ENCODE results near the gene MED13L.
"Not testable (repeated sequence)": the region's sequence is repeated elsewhere in the genome, so short reads cannot be mapped to it uniquely, and the experiment has no call there.

Gene MED13L

DNA sequence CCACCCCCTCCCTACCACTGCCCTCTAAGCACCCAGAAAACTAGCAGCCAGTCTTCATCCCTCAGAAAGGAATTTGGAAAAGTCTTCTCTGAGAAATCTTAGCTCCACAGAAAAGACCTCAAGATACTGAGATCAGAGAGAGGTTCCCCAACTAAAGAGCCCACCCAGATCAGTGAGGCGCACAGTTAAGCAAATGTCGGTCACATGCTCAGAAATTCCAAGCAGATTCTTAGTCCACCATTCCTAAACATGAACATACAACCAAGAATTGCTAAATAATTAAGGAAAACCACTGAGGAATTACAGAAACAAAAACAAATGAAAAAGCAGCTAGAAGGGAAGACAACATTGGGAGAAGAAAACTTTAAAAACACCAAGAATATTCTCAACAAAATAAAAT lies 32.3 kb downstream of the MED13L start:
- no peak for DNase-seq

DNA sequence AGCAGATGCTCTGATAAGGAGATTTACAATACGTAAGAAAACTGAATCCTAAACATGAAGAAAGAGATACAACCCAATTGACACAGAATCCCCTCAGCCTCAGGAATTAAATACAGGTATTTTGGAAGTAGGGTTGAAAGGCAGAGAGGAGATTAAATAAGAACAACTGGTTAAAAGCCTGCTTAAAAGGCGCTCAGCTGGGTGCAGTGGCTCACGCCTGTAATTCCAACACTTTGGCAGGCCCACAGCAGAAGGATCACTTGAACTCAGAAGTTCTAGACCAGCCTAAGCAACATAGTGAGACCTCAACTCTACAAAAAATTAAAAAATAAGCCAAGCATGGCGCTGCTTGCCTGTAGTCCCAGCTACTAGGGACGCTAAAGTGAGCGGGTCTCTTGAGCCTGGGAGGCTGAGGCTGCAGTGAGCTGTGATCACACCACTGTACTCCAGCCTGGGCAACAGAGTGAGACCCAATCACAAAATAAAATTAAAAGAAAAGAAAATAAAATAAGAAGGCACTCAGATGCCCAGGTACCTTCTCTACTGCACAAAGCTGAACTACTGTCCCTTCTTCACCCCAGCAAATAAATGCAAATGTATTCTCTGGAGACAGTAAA lies 32.9 kb downstream of the MED13L start:
- no peak for DNase-seq

GRCh38 chr12:116244001-116244400 lies 33.5 kb downstream of the MED13L start:
- DNase-seq = no peak

GRCh38 chr12:116242740-116243139 lies 34.8 kb downstream of the MED13L start:
- no peak for DNase-seq

DNA sequence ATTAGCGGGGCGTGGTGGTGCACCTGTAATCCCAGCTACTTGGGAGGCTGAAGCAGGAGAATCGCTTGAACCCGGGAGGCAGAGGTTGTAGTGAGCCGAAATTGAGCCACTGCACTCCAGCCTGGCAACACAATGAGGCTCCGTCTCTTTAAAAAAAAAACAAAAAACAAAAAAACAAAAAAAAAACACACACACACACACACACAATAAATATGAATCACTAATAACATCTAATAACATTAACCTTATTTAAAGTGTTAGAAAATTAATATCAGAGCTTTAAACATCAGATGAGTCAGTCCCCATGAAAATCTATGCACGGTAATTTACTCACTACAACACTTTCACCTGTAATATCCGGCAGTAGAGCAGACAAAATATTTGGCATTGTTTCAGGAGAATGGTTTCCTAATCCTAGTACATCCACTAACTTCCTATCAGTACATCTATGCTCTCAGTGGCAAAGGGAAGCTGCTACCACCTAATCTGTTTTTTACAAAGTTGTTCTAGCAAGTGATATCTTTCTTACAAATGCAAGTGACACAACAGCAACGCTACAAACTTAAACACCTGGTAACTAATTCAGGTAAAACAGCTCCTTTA lies 36.2 kb downstream of the MED13L start:
- no peak for DNase-seq

DNA sequence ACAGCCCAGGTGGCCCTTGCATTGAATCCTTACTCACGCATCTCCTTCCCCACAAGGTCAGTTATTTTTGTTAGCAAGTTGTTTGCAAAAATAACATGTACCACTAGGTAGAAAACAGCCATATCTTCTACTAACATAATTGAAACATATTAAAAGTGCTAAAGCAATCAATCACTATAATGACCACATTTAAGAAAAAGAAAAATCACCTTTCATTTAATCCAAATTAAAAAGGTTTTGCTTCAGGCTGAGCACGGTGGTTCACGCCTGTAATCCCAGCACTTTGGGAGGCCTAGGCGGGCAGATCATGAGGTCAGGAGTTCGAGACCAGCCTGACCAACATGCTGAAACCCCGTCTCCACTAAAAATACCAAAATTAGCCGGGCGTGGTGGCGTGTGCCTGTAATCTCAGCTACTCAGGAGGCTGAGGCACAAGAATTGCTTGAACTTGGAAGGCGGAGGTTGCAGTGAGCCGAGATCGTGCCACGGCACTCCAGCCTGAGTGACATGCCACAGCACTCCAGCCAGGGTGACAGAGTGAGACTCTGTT lies 38.8 kb downstream of the MED13L start:
- DNase-seq = not testable (repeated sequence)

GRCh38 chr12:116238149-116238548 lies 39.3 kb downstream of the MED13L start:
- no peak for DNase-seq

GRCh38 chr12:116236976-116237375 lies 40.5 kb downstream of the MED13L start:
- DNase-seq = no peak

DNA sequence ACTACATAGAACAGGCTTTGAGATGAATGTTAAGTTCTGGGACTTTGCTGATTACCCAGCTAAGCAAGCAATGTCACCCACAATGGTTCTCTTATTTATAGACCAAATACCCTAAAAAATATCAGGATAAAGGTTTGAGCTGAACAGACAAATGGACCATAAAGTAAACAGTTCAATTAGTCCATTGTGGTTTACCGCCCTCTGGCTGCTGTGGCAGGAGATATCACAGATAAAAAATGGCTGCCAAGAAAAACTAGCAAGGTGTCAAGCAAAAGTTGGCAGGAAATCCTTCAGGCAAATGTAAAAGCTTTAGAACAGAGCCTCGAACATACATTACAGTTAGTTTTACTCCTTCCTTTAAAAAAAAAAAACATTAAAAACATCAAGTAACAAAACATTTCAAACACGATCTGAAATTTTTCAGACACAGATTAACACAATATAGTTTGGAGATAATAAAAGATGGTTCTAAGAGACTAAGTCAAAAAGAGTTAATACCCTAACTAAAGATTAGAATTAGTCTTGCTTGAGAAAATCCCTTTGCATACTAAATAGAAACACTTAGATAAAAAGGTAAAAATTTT lies 41.3 kb downstream of the MED13L start:
- peak; percentile 41 for DNase-seq

- DNase-seq = not testable (repeated sequence)
Measured at GRCh38 chr12:116234148-116234547, 43.3 kb downstream of the MED13L start.

DNA sequence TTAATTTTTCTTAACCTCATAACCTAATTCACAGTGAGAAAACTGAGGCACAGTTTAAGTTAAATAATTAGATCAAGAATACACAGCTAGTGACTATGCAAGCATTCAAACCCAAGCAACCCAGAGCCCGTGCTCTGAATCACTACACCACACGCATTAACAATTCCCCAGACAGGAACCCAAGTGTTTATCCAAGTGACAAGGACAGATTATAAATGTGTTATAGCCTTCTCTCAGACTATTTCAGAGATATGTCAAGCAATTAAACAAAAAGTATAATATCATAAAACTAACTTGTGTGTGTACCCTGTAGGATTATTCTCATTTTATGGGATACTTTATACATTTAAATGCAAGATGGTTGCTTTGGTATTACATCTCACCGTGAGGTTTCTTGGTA lies 43.8 kb downstream of the MED13L start:
- no peak for DNase-seq

DNA sequence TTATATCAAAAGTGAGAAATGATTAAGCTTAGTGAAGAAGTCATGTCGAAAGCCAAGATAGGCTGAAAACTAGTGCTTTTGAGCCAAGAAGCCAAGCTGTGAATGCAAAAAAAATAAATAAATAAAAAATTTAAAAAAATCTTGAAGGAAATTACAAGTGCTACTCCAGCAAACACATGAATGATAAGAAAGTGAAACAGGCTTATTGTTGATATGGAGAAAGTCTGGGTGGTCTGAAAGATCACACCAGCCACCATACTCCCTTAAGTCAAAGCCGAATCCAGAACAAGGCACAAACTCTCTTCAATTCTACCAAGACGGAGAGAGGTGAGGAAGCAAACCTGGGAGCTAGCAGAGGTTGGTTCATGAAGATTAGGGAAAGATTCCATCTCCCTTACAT lies 49.7 kb downstream of the MED13L start:
- no peak for DNase-seq

DNA sequence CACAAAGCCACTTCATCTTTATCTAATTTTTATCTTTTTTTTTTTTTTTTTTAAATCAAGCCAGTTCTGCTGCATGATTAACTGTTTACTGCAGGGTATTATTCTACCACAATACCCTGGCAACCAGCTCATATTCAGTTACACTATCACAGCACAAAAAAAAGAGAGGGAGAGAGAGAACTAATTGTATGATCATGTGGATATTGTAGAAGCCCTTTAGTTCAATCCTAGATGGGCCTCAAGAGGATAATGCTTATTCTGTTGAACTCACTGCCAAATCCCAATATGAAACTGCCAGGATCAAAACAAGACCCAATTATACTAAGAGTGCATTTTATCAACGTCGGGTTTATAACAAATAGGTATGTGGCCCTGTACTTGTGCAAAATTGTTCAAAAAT lies 51.5 kb downstream of the MED13L start:
- peak; percentile 12 for DNase-seq

DNA sequence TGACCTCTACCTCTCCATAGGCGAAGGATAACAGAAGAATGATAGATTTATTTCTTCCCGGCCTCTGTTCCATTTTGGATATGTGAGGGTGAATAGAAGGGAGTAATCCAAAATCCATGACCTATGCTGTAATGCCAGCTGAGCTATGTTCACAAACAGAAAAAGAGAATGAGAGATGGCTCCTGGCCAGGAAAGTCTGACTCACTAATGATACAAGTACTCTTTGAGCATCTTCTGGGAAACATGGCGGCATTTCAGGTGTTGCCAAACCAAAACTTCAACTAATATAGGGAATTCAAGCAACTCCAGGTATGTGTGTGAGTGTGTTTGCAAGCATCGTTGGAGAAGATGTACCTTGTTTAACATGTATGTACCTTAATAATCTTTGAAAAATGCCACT lies 55.1 kb downstream of the MED13L start:
- DNase-seq = peak; percentile 25

GRCh38 chr12:116220756-116221155 lies 56.7 kb downstream of the MED13L start:
- no peak for DNase-seq

- DNase-seq = no peak
Measured at GRCh38 chr12:116217045-116217735, 60.3 kb downstream of the MED13L start.

DNA sequence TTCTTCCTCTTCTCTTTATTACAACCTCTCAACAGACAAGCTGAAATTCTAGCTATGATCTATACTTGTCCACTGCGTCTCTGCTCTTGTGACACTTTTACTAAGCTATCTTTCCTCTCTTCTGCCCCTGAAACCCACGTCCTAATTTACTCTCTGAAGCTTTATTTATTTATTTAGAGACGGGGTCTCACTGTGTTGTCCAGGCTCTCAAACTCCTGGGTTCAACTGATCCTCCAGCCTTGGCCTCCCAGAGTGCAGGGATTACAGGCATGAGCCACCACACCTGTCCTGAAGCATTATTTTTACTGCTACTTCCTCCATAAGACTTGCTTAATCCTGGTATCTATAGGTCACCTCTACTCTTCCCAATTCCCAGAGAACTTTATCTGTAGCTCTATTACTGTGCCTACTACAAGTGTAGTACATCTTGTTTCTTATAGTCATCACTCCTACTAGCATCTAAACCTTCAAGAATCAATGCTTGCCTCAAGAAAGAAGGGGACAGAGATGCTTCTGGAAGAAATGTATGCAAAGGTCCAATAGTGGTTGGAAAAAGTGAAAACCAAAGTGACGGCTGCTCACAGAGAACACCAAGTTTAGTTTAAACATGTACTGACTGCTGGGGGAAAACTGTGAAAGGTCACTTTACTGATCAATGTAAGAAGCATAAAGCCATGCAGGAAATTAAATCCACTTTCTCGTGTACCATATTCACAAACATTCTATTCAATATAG lies 61.3 kb downstream of the MED13L start:
- no peak for DNase-seq

- no peak for DNase-seq
Measured at GRCh38 chr12:116215023-116215422, 62.5 kb downstream of the MED13L start.

DNA sequence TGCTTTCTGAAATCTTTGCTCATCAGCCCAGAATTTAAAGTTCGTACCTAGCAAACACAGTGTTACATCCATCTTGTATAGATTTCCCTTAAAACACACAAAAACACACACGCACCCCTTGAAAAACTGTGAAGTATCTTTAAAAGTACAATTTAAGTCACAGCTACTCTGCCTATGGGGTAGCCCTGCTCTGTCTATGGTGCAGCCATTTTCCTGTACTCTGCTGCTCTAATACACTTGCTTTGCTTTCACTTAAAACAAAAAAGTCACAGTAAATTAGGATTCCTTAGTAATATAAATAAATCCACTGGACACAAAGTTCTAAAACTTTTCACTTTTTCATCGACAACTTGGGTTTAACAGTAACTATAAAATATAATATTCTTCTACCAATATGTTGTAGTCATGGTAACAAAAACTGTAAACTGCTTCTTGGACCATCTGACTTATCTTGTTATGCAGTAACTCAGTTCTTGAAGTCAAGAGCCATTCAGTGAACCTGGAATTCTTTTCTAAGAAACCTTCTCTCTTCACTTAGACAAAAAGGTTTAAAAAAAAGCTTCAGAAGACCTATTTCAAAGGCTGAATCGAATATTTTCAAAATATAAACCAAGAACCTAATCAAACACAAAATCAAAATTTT lies 63.5 kb downstream of the MED13L start:
- no peak for DNase-seq

GRCh38 chr12:116213014-116213413 lies 64.5 kb downstream of the MED13L start:
- DNase-seq = no peak

- no peak for DNase-seq
Measured at GRCh38 chr12:116210762-116211161, 66.7 kb downstream of the MED13L start.

- DNase-seq = no peak
Measured at GRCh38 chr12:116210131-116210530, 67.4 kb downstream of the MED13L start.

- DNase-seq = no peak
Measured at GRCh38 chr12:116209503-116209902, 68.0 kb downstream of the MED13L start.

All from COR-L47 (cell line).